Endothelial cell (in vitro differentiated cells): Measurements from ENCODE around the gene CDKN2C. TPM values are rescaled to one million over a fixed set of nuclear protein-coding genes. Genes with fewer than 3 reads are reported as not detected.
"Not testable (repeated sequence)": the region's sequence is repeated elsewhere in the genome, so short reads cannot be mapped to it uniquely, and the experiment has no call there.

Source experiments
- DNase-seq: peaks from one replicate; pipeline ENCODE4 v3.0.0; 2021; ENCODE audit warnings: low spot score
- H3K27ac Mint-ChIP-seq: one replicate; pipeline ENCODE4 v1.8.0; 2021; ENCODE audit warnings: mixed read lengths, inconsistent platforms; ENCODE audit not compliant: unreplicated experiment
- H3K27me3 Mint-ChIP-seq: one replicate; pipeline ENCODE4 v1.8.0; 2021; ENCODE audit warnings: mild to moderate bottlenecking, moderate library complexity, mixed read lengths, inconsistent platforms; ENCODE audit not compliant: unreplicated experiment
- H3K36me3 Mint-ChIP-seq: one replicate; pipeline ENCODE4 v1.8.0; 2021; ENCODE audit warnings: mild to moderate bottlenecking, low read depth, mixed read lengths, inconsistent platforms; ENCODE audit not compliant: unreplicated experiment
- H3K4me1 Mint-ChIP-seq: one replicate; pipeline ENCODE4 v1.8.0; 2021; ENCODE audit warnings: mild to moderate bottlenecking, mixed read lengths, inconsistent platforms; ENCODE audit not compliant: unreplicated experiment
- H3K4me3 Mint-ChIP-seq: one replicate; pipeline ENCODE4 v1.8.0; 2021; ENCODE audit warnings: mild to moderate bottlenecking, mixed read lengths, inconsistent platforms; ENCODE audit not compliant: unreplicated experiment
- H3K9me3 Mint-ChIP-seq: one replicate; pipeline ENCODE4 v1.8.0; 2021; ENCODE audit warnings: mixed read lengths, inconsistent platforms; ENCODE audit not compliant: unreplicated experiment
- total RNA-seq: library from RNA; stranded (reverse); fragmentation: NEBNext Ultra II Directional; extraction: Animal tissue kit (Norgen Biotek cat#: 25700); gene quantifications from one replicate; pipeline ENCODE4 v1.2.1, GENCODE V29; 2021; ENCODE audit not compliant: unreplicated experiment
- TF ChIP-seq, protein P1 (sequence below): fragments of 200-600 bp; sonication (generic); IDR thresholded peaks from one replicate; pipeline ENCODE4 v1.5.0; 2021; ENCODE audit warnings: antibody characterized with exemption; ENCODE audit not compliant: unreplicated experiment

The CDKN2C gene
- total RNA-seq, 1 donor from 2014 or later = not detected

DNA sequence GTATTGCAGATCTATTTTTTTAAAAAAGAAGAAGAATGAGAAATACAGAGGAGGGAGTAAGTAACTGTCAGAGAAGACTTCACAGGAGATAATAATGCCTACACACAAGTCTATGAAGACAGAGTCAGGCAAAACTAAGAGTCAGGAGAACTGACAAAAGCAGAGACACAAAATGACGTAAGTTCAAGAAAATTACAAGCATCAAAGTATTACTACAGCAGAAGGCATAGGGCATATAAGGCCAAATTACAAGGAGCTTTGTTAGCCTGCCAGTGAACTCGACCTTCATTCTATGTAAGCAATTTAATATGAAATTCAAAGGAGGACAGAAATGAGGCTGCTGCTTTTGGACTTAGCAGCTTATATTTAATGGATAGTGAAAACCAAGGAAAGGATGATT lies 33.7 kb upstream of the CDKN2C start:
- Mint-ChIP-seq H3K27ac (no peak overlapping the region), H3K27me3 (no peaks in the 10 kb centered on the region), H3K9me3 (no peaks in the 10 kb centered on the region), H3K4me1 (no peaks in the 10 kb centered on the region), H3K36me3 (no peaks in the 10 kb centered on the region), H3K4me3 (no peak overlapping the region)
- no peak for DNase-seq
- TF ChIP-seq, protein P1, sequence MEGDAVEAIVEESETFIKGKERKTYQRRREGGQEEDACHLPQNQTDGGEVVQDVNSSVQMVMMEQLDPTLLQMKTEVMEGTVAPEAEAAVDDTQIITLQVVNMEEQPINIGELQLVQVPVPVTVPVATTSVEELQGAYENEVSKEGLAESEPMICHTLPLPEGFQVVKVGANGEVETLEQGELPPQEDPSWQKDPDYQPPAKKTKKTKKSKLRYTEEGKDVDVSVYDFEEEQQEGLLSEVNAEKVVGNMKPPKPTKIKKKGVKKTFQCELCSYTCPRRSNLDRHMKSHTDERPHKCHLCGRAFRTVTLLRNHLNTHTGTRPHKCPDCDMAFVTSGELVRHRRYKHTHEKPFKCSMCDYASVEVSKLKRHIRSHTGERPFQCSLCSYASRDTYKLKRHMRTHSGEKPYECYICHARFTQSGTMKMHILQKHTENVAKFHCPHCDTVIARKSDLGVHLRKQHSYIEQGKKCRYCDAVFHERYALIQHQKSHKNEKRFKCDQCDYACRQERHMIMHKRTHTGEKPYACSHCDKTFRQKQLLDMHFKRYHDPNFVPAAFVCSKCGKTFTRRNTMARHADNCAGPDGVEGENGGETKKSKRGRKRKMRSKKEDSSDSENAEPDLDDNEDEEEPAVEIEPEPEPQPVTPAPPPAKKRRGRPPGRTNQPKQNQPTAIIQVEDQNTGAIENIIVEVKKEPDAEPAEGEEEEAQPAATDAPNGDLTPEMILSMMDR = no peak

GRCh38 chr1:50940291-50940690 lies 29.8 kb upstream of the CDKN2C start:
- Mint-ChIP-seq H3K4me1 (no peaks in the 10 kb centered on the region), H3K36me3 (no peaks in the 10 kb centered on the region), H3K9me3 (no peaks in the 10 kb centered on the region)

DNA sequence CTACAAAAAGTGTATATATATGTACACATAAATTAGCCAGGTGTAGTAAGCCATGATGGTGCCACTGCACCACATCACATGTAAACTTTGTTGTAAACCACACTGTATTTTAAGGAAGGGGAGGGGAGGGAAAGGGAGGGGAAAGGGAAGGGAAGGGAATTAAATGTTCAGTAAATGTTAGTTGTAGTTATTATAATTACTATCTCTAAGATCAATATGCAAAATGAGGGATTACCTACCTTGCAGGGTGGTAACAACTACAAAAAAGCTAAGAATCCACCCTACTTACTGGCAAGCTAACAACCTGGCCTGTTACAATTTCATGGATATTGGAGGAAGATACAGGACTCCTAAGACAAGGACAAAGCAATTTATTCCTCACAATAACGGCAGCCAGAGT lies 27.7 kb upstream of the CDKN2C start:
- no peak overlapping the region for H3K4me3 Mint-ChIP-seq
- no peaks in the 10 kb centered on the region for H3K4me1 Mint-ChIP-seq
- no peaks in the 10 kb centered on the region for H3K27me3 Mint-ChIP-seq
- H3K9me3 Mint-ChIP-seq = no peaks in the 10 kb centered on the region
- H3K36me3 Mint-ChIP-seq = no peaks in the 10 kb centered on the region
- H3K27ac Mint-ChIP-seq = no peak overlapping the region
- TF ChIP-seq, protein P1 = no peak
- DNase-seq = no peak

More at GRCh38 chr1:50940291-50940690, 29.8 kb upstream of the CDKN2C start:
- Mint-ChIP-seq H3K27ac (no peak overlapping the region), H3K4me3 (no peak overlapping the region), H3K27me3 (no peaks in the 10 kb centered on the region)
- TF ChIP-seq, protein P1 = no peak
- no peak for DNase-seq

- no peaks in the 10 kb centered on the region for H3K9me3 Mint-ChIP-seq
- no peak for DNase-seq
- no peak overlapping the region for H3K27ac Mint-ChIP-seq
- no peak overlapping the region for H3K4me3 Mint-ChIP-seq
- peaks cover 9% of the 10 kb centered on the region for H3K4me1 Mint-ChIP-seq
- TF ChIP-seq, protein P1 = no peak
- no peaks in the 10 kb centered on the region for H3K36me3 Mint-ChIP-seq
- peaks cover 2% of the 10 kb centered on the region for H3K27me3 Mint-ChIP-seq
These were observed 20.6 kb upstream of the CDKN2C start for GRCh38 chr1:50949286-50949982.

GRCh38 chr1:50950396-50950795 lies 19.6 kb upstream of the CDKN2C start:
- Mint-ChIP-seq H3K27me3 (peaks cover 2% of the 10 kb centered on the region), H3K36me3 (no peaks in the 10 kb centered on the region), H3K9me3 (no peaks in the 10 kb centered on the region), H3K27ac (no peak overlapping the region), H3K4me1 (peaks cover 9% of the 10 kb centered on the region), H3K4me3 (no peak overlapping the region)
- TF ChIP-seq, protein P1 = no peak
- DNase-seq = no peak

- H3K4me3 Mint-ChIP-seq, DNase-seq, H3K36me3 Mint-ChIP-seq, H3K4me1 Mint-ChIP-seq, H3K27me3 Mint-ChIP-seq, H3K27ac Mint-ChIP-seq, H3K9me3 Mint-ChIP-seq: not testable (repeated sequence)
These were observed 17.5 kb upstream of the CDKN2C start for GRCh38 chr1:50952566-50952965.
